Astrocyte of the cerebellum (primary cell): ENCODE measurements around the gene MGST1.
"Not testable (repeated sequence)": the region's sequence is repeated elsewhere in the genome, so short reads cannot be mapped to it uniquely, and the experiment has no call there.

Source experiments
- DNase-seq: peaks from one replicate; pipeline ENCODE4 v3.0.0-alpha.2; 2011; ENCODE audit warnings: low read depth
- H3K4me3 ChIP-seq: 2 replicates; pipeline ENCODE4 v1.5.1; 2011; ENCODE audit warnings: mild to moderate bottlenecking, low read depth, low read length, moderate library complexity
- in situ Hi-C: cut with HindIII; loops from 2 replicates; pipeline ENCODE4 v1.10.0; 2017; ENCODE audit warnings: low sequenced_read_pairs
- TF ChIP-seq, protein P1 (sequence below): IDR thresholded peaks from 2 replicates; pipeline ENCODE4 v1.5.1; 2012; ENCODE audit warnings: low read length, low read depth, moderate library complexity, mild to moderate bottlenecking; ENCODE audit errors: missing control alignments

Gene MGST1

DNA sequence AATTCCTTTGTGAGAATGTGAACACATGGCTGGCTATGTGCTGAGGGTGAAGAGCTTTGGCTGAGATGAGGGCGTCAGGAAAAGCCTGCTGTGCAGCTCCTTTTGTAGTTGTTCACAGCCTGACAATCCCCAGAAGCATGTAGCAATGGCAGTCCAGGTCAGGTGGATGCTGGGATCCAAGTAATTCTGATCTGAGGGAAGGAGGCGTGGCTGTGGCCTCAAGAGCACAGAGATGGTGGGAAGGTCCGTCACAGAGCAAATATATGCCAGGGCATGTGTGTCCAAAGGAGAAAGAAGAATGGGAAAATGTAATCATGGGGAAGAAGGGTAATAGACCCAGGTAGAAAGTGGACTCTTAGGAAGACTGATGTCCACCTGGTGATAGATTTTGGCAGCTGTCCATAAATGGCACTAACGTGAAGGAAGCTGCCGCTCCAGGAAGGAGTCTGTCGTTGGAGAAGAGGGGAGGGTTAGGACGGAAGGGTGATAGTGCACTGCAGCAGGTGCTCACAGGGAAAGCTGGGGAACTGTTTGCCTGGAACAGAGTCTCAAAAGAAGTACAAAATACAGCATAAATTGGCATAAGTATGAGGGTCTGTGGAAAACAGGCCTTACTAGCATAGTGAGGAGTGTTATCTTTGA, 13.8 kb downstream of the MGST1 start:
- TF ChIP-seq, protein P1, sequence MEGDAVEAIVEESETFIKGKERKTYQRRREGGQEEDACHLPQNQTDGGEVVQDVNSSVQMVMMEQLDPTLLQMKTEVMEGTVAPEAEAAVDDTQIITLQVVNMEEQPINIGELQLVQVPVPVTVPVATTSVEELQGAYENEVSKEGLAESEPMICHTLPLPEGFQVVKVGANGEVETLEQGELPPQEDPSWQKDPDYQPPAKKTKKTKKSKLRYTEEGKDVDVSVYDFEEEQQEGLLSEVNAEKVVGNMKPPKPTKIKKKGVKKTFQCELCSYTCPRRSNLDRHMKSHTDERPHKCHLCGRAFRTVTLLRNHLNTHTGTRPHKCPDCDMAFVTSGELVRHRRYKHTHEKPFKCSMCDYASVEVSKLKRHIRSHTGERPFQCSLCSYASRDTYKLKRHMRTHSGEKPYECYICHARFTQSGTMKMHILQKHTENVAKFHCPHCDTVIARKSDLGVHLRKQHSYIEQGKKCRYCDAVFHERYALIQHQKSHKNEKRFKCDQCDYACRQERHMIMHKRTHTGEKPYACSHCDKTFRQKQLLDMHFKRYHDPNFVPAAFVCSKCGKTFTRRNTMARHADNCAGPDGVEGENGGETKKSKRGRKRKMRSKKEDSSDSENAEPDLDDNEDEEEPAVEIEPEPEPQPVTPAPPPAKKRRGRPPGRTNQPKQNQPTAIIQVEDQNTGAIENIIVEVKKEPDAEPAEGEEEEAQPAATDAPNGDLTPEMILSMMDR = no peak
- no peak for DNase-seq
- in situ Hi-C loops = no loop called here
- H3K4me3 ChIP-seq = no peak overlapping the region

DNA sequence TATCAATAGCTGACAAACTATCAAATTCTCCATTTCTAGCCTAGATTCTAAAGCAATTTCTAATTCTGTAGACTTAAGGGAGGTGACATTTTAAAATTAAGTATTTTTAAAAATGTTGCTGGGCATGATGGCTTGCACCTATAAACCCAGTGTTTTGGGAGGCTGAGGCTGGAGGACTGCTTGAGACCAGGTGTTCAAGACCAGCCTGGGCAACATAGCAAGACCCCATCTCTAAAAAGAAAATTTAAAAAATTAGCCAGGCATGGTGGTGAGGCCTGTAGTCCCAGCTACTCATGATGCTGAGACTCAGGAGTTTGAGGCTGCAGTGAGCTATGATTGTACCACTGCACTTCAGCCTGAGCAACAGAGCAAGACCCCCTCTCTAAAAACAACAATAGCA, 15.1 kb downstream of the MGST1 start:
- no peak overlapping the region for H3K4me3 ChIP-seq
- TF ChIP-seq, protein P1 = no peak
- no peak for DNase-seq
- in situ Hi-C loops = no loop called here

DNA sequence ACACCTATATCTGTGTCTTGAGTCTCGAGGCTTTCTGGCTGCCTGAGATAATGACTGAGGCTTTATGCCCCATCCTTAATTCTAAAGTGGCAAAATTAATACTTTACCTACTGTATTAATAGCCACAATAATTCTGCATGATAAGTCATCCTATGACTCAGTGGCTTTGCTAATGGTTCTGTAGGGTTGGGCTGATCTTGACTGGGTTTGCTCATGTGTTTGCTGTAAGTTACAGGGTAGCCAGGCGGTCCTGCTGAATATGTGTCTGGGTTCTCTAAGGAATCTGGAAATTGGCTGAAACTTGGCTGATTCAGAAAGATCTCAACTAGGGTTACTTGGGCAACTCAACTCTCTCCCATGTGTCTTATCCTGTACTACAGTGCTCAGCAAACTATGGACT, 21.7 kb downstream of the MGST1 start:
- no peak for DNase-seq
- H3K4me3 ChIP-seq = no peak overlapping the region
- TF ChIP-seq, protein P1 = no peak
- in situ Hi-C loops = no loop called here

DNA sequence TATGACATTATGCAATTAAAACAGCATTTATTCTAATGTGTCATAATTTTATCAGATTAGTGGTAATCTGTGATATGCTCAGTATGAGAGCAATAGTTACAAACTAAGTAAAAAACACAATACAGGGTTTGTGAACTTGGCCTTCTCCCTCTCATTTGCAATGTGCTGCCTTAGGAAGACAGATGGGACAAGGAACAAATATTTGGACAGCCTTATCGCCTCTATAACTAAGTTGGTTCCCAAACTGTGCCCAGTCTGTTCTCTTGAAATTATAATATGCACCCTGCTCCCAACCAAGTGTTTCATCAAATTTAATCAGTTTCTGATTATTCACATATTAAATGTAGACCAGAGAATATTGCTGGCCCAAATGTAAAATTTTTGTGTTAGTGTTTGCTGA, 22.7 kb downstream of the MGST1 start:
- H3K4me3 ChIP-seq = no peak overlapping the region
- in situ Hi-C loops = no loop called here
- TF ChIP-seq, protein P1 = no peak
- no peak for DNase-seq

DNA sequence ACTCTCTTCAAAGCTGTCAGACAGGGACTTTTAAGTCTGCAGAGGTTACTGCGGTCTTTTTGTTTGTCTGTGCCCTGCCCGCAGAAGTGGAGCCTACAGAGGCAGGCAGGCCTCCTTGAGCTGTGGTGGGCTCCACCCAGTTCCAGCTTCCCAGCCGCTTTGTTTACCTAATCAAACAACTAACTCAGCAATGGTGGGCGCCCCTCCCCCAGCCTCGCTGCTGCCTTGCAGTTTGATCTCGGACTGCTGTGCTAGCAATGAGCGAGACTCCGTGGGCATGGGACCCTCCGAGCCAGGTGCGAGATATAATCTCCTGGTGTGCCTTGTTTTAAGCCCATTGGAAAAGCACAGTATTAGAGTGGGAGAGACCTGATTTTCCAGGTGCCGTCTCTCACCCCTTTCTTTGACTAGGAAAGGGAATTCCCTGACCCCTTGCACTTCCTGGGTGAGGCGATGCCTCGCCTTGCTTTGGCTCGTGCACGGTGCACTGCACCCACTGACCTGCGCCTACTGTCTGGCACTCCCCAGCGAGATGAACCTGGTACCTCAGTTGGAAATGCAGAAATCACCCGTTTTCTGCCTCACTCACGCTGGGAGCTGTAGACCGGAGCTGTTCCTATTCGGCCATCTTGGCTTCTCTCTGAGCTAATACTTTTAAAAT, 35.3 kb downstream of the MGST1 start:
- in situ Hi-C loops, H3K4me3 ChIP-seq, DNase-seq: not testable (repeated sequence)

DNA sequence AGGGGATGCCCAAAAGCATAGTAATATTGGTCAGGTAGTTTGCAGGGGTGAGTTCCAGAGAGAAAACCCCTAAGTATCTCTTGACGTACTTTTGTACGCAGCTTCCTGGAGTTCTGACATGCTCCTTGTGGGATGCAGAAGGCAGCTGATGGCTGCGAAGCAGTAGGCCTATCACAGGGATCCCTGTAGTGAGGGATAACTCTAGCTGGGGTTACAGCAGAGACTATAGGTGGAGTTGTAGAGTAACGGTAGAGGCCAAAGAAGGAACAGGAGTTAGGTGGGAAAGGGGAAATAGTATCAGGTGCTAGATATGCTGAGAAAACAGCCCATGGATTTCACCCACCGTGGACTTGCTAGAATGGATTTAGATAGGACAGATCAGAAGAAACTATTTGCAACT, 37.3 kb downstream of the MGST1 start:
- H3K4me3 ChIP-seq = no peak overlapping the region
- in situ Hi-C loops = no loop called here
- no peak for DNase-seq
- TF ChIP-seq, protein P1 = no peak
